GM21367 (cell line): Measurements from ENCODE around the gene ZNF12.
"Not testable (repeated sequence)": the region's sequence is repeated elsewhere in the genome, so short reads cannot be mapped to it uniquely, and the experiment has no call there.

Source experiments
- ATAC-seq: cut with Tn5 transposase; IDR thresholded peaks from one replicate; pipeline ENCODE4 v1.9.1; 2021; ENCODE audit not compliant: unreplicated experiment

The ZNF12 gene

DNA sequence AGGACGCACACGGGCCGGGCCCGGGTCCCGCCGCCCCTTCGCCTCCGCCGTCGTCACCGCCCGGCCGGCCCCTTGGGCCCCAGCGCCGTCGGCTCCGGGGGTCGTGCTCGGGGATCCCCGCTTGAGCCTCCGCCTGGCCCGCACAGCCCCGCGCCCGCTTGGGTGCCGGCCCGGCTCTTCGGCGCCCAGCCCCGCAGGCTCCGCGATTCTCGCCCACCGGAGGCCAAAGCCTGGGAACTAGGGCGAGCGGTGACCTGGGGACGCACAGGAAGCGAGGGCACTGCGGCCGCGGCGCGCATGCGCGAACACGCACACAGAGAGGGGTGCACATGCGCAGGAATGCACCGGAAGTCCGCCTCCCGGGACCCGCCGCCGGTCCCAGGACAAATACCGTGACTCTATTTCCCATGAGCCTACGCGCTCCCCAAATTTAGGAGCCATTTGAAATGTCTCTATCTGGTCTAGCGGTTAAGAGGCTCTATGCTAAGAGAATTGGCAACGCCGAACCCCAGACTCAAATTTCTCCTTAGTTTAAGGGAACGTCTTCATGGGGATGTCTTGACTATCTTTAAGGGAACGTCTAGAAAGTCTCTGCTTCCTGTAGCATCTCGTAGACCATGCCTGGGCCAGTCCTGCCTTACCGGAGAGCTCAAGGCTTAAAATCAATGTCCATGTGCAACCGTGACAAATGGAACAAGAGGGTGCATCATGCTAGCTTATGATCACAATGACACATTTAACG lies at the start of gene ZNF12:
Gene ZNF12, minus strand, starts transcription at position 282 of the 742 bp plus-strand sequence. CDS start 1,774 bp downstream, outside the sequence.
- peak; percentile 90 for ATAC-seq

DNA sequence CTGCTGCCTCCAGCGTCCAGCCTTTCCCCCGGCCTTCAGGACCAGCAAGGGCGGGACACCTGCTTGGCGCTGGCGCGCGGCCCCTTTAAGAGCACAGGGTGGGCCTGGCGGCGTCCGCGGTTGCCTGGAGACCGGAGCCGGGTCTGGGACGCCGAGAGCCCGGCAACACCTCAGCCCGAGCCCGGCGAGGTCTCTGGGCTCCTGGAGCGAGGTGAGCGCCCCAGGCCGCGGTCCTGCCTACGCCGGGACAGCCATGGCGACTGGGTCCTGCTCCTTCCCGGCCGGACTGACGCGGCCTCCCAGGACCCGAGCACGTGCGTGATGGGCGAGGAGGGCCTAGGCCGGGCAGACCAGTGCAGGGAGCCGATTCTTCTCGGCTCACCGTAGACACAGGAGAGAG lies 47.2 kb upstream of the ZNF12 start, which contains the start of gene RSPH10B2:
Gene RSPH10B2, plus strand, starts transcription at position 140 of the 400 bp plus-strand sequence. CDS start 3,575 bp downstream, outside the sequence.
- ATAC-seq: not testable (repeated sequence)

DNA sequence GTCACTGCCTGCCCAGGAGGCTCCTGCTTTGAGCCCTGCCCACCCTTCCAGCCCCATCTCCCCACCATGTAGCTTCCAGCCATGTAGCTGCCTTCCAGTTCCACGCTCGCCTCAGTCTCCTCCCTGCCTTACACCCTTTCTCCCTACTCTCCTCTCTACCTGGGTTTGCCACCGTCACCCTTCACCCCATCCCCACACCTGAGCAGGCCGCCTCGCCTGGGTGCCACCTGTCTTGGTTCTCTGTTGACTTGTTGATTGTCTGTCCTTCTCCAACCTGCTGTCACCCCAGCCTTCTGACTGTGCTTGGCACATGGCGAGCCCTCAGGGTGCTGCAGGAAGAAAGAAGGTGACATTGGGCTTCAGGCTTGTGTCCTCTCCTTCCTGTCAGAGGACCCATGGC lies 43.4 kb upstream of the ZNF12 start:
- ATAC-seq: not testable (repeated sequence)

DNA sequence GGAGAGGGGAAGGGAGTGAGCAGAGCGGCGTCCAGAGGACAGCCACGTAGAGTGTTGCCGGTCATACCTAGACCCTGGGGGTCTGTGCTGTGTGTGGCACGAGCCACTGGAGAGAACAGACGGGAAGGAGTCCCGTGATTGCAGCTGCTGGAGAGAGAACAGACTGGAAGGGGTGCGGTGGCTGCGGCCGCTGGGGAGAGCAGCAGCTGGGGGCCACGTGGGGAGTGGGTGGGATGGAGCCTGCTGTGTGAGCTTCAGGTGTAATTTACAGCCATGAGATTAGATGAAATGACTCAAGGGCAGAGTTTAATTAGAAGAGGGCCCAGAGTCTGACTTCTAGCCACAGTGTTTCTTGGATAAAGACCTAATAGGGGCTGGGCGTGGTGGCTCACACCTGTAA lies 42.6 kb upstream of the ZNF12 start:
- not testable (repeated sequence) for ATAC-seq

DNA sequence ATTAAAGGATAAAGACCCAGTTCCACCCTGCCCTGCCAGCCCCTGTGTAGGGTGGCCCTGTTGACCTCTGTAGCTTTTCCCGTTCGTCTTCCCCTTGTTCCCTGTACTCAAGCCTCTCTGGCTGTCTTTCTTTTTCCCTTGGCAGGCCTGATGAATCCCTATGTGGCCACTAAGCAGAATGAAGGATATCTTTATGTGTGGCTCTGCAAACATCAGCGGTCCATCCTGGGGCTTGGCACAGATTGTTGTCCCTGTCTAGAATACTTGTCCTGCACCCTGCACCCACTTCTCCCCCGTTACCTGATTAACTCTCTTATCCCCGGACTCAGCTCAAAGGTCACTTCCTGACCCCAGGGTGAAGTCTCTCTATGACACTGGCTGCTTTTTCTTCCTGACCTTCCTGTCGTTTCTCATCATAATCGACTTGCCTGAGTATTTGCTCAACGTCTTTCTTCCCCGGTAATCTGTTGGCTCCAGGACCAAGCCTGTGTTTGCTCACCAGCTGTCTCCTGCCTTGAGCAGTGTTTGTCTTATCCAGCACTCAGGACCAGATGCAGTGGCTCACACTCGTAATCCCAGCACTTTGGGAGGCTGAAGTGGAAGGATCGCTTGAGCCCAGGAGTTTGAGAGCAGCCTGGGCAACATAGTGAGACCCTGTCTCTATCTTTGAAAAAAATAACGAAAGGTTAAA lies 37.8 kb upstream of the ZNF12 start:
- ATAC-seq: not testable (repeated sequence)

DNA sequence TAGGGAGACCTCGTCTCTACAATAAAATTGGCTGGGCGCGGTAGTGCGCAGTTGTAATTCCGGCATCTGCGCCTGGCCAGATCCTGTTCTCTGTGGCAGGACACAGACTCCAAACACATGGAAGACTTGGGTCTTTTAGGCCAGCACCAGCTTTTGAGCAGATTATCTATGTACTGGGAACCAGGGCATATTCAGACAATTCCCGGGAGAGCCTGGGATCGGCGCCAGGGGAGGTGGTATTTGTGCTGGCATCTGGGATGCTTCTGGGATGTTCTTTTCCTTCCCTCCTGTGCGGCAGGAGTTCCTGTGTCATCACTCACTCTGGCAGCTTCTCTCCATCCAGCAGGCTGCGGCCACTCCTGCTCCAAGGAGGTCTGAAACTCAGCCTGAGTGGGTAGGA lies 31.7 kb upstream of the ZNF12 start:
- ATAC-seq: not testable (repeated sequence)

DNA sequence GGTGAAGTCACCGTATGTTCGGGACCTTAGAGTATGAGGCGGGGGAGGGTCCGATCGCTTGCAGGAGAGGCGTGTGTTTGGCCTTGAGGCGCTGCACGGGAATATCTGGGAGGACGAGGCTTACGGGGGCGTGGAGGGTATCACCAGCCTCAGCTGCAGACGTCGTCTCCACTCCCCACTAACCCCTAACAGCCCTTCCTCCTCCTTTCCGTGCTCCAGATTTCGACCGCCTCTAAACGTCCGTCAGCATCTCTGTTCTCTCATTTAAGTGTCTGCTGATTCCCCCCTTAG lies 23.5 kb upstream of the ZNF12 start:
- no peak for ATAC-seq

DNA sequence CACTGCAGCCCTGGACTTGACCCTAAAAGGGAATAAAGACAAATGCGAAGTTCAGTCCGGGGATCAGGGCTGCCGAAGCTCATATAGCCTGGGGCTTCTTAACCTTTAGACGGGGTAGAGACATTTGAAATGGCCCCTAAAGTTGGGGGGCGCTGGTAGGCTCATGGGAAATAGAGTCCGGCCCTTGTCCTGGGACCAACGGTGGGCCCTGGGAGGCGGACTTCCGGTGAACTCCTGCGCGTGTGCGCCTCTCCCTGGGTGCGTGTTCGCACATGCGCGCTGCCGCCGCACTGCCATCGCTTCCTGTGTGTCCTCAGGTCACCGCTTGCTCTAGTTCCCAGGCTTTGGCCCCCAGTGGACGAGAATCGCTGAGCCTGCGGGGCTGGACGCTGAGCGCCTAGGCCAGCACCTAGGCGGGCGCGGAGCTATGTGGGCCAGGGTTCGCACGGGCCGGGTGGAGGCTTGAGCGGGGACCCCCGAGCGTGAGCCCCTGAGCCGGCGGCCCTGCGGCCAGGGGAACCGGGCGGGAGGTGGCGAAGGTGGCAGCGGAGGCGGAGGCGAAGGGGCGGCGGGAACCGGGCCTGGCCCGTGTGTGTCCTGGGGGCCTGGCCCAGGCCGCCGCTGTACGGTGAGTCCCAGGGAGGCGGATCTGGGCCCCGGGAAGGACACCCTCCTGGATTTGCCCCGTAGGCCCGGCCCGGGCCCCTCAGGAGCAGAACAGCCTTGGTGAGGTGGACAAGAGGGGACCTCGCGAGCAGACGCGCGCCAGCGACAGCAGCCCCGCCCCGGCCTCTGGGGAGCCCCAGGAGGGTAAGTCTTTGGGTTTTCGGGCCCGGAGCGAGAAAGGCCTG lies 23.0 kb upstream of the ZNF12 start:
- peak; percentile 88 for ATAC-seq

DNA sequence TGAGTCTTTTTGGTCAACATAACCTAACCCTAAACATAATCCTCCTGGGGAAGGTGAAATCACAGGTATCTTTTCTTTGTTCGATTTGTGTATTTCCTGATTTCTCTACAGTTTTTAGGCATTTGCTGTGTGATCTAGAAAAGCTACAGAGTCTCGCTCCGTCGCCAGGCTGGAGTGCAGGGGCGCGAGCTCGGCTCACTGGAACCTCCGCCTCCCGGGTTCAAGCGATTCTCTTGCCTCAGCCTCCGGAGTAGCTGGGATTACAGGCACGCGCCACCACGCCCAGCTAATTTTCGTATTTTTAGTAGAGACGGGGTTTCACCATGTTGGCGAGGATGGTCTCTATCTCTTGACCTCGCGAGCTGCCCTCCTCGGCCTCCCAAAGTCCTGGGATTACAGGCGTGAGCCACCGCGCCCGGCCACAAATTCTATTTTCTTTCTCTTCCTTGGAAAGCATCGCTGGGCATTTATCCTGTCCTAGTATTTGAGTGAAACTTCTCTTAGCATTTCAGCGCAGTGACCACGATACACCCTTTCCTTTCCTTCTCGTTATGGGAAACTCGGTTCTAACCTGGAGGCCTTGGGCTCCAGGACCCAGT lies 22.2 kb upstream of the ZNF12 start:
- ATAC-seq: not testable (repeated sequence)

DNA sequence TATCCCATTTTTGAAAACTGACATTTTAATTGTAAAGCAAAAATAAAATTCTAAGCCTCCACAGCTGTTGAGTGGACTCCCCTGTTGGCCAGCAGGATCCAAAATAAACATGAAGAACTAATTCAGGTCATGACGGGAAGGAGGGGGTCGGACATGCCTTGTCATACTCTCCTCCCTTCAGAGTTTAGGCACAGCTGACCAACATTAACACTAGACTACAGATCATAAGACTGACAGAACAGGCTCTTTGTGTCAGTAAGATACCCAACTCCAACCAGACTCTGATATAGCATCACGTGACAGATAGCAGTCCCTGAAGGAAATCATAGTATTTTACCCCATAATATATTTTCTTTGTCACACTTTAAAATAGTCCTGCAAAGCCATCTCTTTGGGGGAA lies 20.9 kb upstream of the ZNF12 start:
- ATAC-seq: no peak

DNA sequence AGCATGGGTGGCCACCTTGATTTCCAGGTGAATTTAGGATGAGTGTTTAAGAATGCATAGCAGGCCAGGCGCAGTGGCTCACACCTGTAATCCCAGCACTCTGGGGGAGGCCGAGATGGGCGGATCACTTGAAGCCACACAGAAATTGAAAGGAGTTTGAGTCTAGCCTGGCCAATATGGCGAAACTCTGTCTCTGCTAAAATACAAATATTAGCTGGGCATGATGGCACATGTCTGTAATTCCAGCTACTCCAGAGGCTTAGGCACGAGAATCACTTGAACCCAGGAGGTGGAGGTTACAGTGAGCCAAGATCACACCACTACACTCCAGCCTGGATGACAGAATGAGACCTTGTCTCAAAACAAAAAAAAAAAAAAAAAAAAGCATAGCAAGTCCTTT lies 19.6 kb upstream of the ZNF12 start:
- not testable (repeated sequence) for ATAC-seq

DNA sequence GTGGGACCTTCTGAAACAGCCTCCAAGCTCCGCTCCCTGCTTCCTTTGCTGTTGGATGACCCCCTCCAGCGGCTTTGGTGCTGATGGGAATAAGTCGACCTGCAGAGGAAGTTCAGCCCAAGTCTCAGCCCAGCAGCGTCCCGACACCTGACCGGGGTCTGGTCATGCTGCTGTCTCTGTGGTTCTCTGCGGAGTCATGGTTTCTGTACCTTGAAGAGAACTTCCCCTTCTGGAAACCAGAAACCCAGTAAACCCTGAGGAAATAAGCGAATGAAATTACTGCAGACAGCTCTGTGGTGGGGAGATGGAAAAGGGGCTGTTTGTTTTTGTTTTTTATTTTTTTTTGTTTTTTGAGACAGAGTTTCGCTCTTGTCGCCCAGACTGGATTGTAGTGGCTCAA lies 18.3 kb upstream of the ZNF12 start:
- ATAC-seq: peak; percentile 70

DNA sequence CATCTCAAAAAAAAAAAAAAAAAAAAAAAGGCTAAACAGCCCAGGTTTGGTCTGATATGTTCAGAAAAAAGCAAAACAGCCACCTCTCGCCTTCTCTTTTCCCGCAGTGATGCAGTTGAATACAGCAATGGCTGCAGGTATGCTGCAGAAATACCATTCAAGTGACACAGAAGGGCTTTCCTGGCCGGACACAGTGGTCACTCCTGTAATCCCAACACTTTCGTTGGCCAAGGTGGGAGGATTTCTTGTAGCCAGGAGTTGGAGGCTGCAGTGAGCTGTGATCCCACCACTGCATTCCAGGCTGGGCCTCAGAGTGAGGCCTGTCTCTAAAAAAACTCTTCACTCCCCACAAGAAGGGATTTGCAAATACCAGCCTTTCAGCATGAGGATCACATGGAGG lies 17.6 kb upstream of the ZNF12 start:
- ATAC-seq: not testable (repeated sequence)

DNA sequence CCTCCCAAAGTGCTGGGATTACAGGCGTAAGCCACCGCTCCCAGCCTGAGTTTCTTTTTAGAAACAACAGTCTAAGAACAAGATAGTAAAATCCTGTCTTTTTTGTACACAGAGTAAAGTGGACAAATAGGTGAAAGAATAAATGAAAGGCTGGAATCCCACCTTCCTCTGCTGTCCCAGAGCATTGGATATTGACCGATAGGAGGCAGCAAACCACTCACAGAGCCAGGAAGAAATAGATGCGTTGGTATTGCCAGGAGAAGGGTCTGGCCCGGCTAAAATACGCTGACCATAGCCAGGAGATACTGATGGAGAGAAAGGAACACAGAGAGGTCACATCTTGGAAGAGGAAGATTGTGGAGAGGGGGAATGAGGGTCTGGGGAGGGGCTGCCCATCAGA lies 11.4 kb upstream of the ZNF12 start:
- ATAC-seq: no peak

DNA sequence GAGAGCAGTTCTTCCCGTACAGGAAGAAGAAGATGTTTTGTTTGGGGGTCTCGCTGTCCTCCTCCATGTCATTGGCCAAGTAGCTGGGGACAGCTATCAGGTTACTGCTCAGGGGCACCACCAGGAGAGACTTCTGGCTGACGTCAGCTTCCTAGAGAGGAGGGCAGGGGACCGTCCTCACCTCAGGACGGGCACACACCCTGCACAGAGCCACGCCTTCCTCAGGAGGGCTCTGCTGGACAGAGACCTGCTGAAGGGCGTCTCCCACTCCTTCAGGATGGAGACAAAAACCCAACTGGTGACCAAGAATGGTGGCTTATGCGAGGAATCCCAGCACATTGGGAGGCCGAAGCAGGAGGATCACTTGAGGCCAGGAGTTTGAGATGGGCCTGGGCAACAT lies 9.2 kb upstream of the ZNF12 start:
- ATAC-seq: not testable (repeated sequence)

DNA sequence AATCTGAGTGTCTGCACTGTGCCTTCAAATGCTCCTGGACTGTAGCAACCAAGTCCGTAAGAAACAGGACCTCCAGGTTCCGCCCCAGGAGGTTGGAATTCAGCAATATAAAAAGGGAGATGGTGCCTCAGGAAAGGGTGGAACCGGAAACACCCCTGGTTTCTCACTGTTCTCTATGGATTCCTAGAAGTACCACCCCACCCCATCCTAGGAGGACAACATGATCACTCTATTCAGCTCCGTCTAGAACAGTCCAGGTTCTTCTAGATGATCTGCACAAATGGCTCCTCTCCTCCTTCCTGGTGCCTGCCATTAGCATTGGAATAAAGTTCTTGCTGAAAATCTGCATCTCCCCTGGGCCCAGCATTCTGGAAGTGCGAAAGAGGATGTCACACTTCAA lies 7.6 kb upstream of the ZNF12 start:
- ATAC-seq: no peak

DNA sequence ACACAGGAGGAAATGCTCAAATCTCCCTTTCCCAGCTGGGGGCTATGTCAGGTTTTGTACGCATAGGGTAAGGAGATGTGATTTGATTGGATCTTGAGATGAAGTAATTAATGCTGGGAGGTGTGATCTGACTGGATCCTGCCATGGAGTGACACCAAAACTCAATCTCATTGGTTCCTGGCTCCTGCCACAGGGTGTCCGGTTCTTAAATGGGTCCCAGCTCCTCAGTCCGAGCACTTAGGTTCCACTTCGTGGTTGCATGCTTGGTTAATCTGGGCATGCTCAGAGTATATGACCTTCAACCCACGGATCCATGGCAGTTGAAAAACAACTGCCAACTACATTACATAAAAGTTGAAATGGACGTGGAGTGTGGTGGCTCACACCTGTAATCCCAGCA lies 3.1 kb upstream of the ZNF12 start:
- ATAC-seq: no peak

DNA sequence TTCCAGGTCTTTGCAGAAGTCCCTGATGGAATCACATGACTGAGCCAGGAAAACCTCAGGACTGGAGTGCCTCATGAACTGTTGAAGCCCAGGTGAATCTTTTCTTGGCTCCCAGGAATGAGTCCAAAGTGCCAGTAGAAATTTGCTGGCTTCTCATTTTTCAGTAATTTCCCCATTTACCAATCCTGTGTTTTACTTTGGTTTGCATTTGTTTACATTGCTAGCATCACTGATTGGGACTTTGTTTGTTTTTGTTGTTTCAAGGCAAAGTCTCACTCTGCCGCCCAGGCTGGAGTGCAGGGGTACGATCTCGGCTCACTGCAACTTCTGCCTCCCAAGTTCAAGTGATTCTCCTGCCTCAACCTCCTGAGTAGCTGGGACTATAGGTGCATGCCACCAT lies 1.6 kb upstream of the ZNF12 start:
- ATAC-seq: no peak

DNA sequence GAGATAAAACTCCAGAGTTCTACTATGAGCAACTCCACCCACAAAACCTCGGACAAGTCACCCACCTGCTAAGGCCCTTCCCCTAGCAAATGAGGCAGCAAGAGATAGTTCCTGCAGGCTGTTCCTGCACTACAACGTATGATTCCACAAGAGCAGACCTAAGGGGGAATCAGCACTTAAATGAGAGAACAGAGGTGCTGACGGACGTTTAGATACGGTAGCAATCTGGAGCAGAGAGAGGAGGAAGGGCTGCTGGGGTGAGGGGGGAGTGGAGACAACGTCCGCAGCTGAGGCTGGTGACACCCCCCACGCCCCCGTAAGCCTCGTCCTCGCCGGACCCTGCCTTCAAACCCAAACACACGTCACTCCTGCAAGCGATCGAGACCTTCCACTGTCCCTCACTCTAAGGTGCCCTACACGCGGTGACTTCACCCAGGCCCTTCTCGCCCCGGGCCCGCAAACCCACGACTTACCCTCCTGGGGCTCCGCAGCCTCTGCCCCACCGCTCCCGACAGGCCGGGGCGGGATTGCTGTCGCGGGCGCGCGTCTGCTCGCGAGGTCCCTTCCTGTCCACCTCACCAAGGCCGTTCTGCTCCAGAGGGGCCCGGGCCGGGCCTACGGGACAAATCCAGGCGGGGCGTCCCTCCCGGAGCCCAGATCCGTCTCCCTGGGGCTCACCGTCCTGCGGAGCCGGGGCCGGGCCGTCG lies 635 bp downstream of the ZNF12 start:
- peak; percentile 20 for ATAC-seq

DNA sequence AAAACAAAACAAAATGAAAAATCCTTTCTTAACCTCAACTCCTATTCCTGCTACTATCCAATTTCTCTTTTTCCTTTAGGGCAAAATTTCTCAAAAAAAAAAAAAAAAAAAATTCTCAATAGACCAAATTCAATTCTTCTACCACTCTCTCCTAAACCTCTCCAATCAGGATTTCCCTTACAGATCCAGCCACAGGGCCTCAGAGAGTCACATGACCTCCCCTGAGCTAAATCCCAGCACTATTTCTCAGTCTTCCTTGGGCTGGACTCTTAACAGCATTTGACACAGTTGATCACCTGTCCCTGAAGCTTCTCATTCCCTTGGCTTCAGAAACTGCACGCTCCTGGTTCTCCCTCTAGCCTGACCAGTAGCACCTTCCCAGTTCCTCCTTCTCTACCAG lies 4.9 kb downstream of the ZNF12 start:
- ATAC-seq: no peak

DNA sequence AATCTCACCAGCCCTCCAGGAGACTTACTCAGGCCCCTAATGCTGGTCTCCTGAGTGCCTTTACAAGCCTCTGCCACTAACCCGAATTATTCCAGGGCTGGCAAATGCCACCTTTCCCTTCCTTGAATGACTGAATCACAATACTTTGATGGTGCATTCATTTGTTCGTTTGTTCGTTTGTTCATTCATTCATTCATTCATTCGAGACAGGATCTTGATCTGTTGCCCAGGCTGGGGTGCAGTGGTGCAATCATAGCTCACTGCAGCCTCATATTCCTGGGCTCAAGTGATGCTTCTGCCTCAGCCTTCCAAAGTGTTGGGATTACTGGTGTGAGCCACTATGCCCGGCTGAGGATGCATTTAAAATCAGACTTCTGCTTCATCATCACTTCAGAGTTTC lies 6.0 kb downstream of the ZNF12 start:
- no peak for ATAC-seq
